K562 (cell line): ENCODE measurements around the gene IRF2BP2. TPM values are rescaled to one million over a fixed set of nuclear protein-coding genes. Genes with fewer than 3 reads are reported as not detected.

Experiments
- AFF4 ChIP-seq: sonication (generic); formaldehyde crosslinking; IDR thresholded peaks from 2 replicates; pipeline ENCODE4 v1.8.0; 2023; ENCODE audit warnings: mild to moderate bottlenecking, missing genetic modification reagents
- CHD7 ChIP-seq: fragments of 200-600 bp; sonication (generic); IDR thresholded peaks from one replicate; pipeline ENCODE4 v1.6.1; 2012; ENCODE audit warnings: mild to moderate bottlenecking, low read depth, low read length, inconsistent platforms
- GABPA ChIP-seq: fragments of 200-800 bp; sonication (Bioruptor generic); conservative IDR thresholded peaks from 2 replicates; pipeline ENCODE4 v1.6.1; 2016; ENCODE audit warnings: low read depth, missing genetic modification characterization, missing compliant biosample characterization
- KAT8 ChIP-seq: fragments of 450-650 bp; IDR thresholded peaks from 2 replicates; pipeline ENCODE4 v1.6.1; 2016; ENCODE audit warnings: low read depth, mild to moderate bottlenecking
- MIER1 ChIP-seq: fragments of 450-650 bp; IDR thresholded peaks from 2 replicates; pipeline ENCODE4 v1.6.1; 2016; ENCODE audit warnings: antibody characterized with exemption, mild to moderate bottlenecking, low read depth
- RAD21 ChIP-seq, 2 experiments: fragments of 250-450 bp in 1 of 2; fragments of 450-650 bp in 1 of 2; sonication (Bioruptor Pico) in 1 of 2; formaldehyde crosslinking in 1 of 2; IDR thresholded peaks in 1 of 2; conservative IDR thresholded peaks in 1 of 2; 2 replicates each; pipeline versions ENCODE4 v1.4.0 to v1.8.0; 2020 to 2022; ENCODE audit warnings: mild to moderate bottlenecking in 2 of 2, moderate library complexity in 1 of 2
- SMARCC2 ChIP-seq: fragments of 450-650 bp; IDR thresholded peaks from 2 replicates; pipeline ENCODE4 v1.6.1; 2017; ENCODE audit warnings: antibody characterized with exemption, moderate library complexity, mild to moderate bottlenecking, low read depth
- TARDBP ChIP-seq: fragments of 450-650 bp; IDR thresholded peaks from 2 replicates; pipeline ENCODE4 v1.6.1; 2016
- ZBTB7A ChIP-seq: IDR thresholded peaks from 2 replicates; pipeline ENCODE4 v1.6.1; 2011; ENCODE audit warnings: low read depth, mild to moderate bottlenecking, low read length, moderate library complexity, borderline replicate concordance; ENCODE audit not compliant: control insufficient read depth
- ZC3H11A ChIP-seq: IDR thresholded peaks from 2 replicates; pipeline ENCODE4 v1.6.1; 2012; ENCODE audit warnings: low read depth, low read length, improper control_type of control experiment
- ZNF175 ChIP-seq: fragments of 200-800 bp; sonication (Bioruptor generic); IDR thresholded peaks from 2 replicates; pipeline ENCODE4 v1.6.1; 2016; ENCODE audit warnings: low read depth, mild to moderate bottlenecking, missing genetic modification characterization, missing compliant biosample characterization
- ZNF699 ChIP-seq: fragments of 250-450 bp; sonication (Bioruptor Pico); IDR thresholded peaks from 2 replicates; pipeline ENCODE4 v1.8.0; 2021; ENCODE audit warnings: mild to moderate bottlenecking, moderate library complexity; ENCODE audit not compliant: insufficient replicate concordance
- polyA plus RNA-seq, 8 experiments: library from polyadenylated mRNA; depleted of rRNA in 4 of 8; stranded (reverse) in 5 of 8; unstranded in 3 of 8; fragments of >200 nt; fragmentation: Nextera tagmentation in 2 of 8; fragmentation: Illumina TruSeq in 1 of 8; extraction: Ambion mirVana in 2 of 8; extraction: Trizol in 1 of 8; gene quantifications; 2 replicates each; pipeline versions ENCODE4 v1.2.1 to v1.2.3, GENCODE V29; 2011 to 2014; ENCODE audit warnings: inconsistent platforms in 1 of 8, missing spikeins in 1 of 8
- total RNA-seq, 7 experiments: library from RNA; depleted of rRNA in 6 of 7; stranded (reverse); fragments of >200 nt in 6 of 7; fragmentation: Illumina TruSeq in 2 of 7; extraction: Trizol in 2 of 7; gene quantifications; 2 replicates each; pipeline versions ENCODE4 v1.2.1 to v1.2.3, GENCODE V29; 2011 to 2021; ENCODE audit warnings: low replicate concordance in 1 of 7

IRF2BP2 gene
- total and polyA plus RNA-seq, 9 of the 15 experiments (the other 6 are each of a cell fraction or from before 2014, with no cell fraction given), result 7.7 to 68.6 (median 22.1) TPM

GRCh38 chr1:234598974-234599616 is 10.9 kb downstream of the IRF2BP2 start (continued):
- TF ChIP-seq CHD7 (no peak), ZNF175 (CRISPR knock-in tag) (no peak), ZNF699 (no peak), KAT8 (no peak), RAD21 (CRISPR knock-in tag; conservative IDR thresholded peaks at IDR 0.05 in 1 of 2, IDR thresholded peaks at IDR 0.05 in 1 of 2) (no peak), AFF4 (CRISPR knock-in tag) (no peak), ZBTB7A (no peak), TARDBP (no peak), MIER1 (no peak), GABPA (tag) (no peak), ZC3H11A (0 out of 2 replicates have a peak, but pooled peaks have one; percentile 20), SMARCC2 (no peak)
